ENCODE results near the gene SART3.

SART3 gene, protein sequence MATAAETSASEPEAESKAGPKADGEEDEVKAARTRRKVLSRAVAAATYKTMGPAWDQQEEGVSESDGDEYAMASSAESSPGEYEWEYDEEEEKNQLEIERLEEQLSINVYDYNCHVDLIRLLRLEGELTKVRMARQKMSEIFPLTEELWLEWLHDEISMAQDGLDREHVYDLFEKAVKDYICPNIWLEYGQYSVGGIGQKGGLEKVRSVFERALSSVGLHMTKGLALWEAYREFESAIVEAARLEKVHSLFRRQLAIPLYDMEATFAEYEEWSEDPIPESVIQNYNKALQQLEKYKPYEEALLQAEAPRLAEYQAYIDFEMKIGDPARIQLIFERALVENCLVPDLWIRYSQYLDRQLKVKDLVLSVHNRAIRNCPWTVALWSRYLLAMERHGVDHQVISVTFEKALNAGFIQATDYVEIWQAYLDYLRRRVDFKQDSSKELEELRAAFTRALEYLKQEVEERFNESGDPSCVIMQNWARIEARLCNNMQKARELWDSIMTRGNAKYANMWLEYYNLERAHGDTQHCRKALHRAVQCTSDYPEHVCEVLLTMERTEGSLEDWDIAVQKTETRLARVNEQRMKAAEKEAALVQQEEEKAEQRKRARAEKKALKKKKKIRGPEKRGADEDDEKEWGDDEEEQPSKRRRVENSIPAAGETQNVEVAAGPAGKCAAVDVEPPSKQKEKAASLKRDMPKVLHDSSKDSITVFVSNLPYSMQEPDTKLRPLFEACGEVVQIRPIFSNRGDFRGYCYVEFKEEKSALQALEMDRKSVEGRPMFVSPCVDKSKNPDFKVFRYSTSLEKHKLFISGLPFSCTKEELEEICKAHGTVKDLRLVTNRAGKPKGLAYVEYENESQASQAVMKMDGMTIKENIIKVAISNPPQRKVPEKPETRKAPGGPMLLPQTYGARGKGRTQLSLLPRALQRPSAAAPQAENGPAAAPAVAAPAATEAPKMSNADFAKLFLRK

DNA sequence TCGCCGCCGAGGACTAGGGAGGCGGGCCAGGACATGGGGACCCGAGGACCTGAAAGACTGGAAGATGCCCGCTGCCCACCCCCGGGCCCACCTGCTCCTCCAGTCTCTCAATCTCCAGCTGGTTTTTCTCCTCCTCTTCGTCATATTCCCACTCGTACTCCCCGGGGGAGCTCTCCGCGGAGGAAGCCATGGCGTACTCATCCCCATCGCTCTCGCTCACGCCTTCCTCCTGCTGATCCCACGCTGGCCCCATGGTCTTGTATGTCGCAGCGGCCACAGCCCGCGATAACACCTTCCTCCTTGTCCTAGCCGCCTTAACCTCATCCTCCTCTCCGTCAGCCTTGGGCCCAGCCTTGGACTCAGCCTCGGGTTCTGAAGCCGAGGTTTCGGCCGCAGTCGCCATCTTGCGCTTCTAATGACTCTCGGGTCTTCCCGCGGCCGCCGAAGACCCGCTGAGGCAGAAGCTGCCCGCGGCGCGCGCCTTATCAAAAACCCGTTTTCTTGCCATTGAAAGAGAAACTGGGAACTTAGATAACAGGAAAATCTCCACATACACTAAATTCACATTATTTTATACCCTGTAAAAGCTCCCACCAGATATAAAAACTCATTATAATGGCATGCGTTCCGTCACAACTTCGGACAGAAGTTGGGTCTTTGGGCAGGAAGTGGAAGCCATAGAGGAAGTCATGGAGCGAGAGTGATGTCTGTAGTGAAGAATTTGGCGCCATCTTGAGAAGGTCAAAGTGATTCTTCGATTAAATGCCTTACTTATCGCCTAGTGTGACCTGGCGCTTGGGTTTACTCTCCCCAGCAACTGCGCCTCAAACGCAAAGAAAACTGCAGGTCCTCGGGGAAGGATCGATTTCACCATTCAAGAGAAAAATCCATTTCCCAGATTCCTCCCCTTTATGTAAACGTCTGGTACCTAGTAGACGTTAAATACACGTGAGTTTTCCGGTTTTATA lies at the start of gene SART3:
SART3 (minus strand) TSS at position 422 of the 968 bp plus-strand sequence; CDS start at position 403, 19 bp downstream.
- peak; percentile 72 for DNase-seq (ENCODE audit: low read depth)

DNA sequence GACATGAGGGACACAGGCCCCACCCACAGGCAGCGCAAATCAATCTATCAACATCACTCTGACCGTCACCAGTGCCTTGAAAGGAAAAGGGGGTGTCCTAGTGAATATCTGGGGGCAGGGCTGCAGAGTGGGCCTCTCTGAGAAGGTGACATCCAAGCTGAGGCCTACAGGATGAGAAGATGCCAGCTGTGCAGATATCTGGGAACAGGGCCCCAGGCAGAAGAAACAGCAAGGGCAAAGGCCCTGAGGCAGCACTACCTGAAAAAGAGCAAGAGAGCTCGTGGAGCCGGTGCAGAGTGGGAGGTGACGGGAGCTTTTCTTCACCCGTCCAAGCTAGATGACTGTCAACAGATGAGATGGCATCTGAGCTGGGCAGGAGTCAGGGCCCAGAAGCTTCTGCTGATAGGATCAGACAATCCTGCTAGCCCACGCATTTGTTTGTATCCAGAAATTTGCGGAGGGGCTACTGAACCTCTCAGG lies 49.4 kb upstream of the SART3 start:
- DNase-seq (ENCODE audit: low read depth): no peak

DNA sequence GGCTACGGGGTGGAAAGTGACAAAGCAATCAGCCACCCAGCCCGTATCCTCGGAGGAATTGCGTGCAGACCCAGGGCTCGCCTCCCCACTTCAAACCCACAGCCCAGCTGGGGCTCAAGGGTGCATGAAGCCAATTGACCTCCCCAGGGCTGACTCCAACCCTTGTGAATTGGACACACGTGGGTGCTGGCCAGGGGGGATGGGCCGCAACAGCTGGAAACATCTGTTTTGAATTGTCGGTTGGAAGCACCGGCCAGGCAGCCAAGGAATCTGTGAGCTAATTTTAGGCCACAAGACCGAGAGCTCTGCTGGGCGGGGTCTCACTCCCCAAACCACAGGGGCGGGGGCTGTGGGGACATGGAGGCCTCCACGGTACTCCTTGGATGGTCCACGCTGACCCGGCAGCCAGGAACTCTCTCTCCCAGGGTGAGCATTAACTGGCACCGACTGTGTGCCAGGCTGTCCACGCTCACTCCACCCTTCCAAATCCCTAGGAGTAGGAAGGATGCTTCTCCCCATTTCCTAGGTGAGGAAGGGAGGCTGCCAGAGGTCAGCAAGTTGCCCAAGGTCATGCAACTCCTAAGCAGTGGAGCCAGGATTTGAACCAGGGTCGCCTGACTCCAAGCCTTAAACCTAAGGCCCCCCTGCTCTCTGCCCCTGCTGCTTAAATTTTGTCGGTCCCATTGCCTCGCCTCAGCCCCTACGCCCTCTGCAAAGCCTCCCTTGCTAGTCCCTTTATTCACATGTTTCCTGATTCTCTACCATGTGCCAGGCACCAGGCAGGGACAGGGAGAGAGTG lies 48.8 kb upstream of the SART3 start:
- no peak for DNase-seq (ENCODE audit: low read depth)

DNA sequence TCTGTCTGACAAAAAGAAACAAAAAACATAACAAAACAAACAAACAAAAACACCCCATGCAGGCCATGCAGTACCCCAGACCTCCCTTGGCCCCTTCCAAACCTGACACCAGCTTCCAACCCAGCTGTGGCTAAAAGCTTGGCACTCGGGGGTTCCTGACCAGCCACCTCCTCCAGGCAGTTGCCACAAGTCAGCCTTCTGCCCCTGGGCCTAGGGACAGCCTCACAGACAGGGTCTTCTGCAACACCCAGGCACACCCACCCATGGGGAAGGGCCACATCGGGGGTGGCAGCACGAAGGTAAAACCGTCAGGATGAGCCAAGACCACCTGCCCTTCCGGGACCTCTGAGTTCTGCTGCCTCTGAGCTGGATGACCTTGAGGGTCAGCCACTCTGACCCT lies 47.6 kb upstream of the SART3 start:
- no peak for DNase-seq (ENCODE audit: low read depth)

- no peak for DNase-seq (ENCODE audit: low read depth)
Observed at GRCh38 chr12:108607981-108608600, 47.1 kb upstream of the SART3 start.

DNA sequence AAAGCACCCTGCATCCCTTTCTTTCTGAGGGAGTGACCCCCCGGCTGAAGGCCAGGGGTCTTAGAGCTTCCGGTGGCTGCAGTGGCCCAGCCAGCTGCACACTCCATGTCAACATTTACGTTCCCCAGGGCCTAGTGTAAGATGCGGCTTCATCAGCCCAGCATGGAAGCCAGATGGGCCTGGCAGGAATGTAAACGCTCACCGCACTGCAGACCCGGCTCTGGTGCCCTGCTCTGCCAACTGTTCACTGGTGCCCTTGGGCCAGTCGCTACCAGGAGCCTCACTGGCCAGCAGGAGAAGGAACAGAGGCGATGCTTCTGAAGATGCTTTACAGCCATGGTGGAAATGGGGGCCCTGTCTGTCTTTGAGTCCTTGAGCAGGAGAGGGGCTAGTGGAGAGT lies 45.5 kb upstream of the SART3 start:
- no peak for DNase-seq (ENCODE audit: low read depth)

DNA sequence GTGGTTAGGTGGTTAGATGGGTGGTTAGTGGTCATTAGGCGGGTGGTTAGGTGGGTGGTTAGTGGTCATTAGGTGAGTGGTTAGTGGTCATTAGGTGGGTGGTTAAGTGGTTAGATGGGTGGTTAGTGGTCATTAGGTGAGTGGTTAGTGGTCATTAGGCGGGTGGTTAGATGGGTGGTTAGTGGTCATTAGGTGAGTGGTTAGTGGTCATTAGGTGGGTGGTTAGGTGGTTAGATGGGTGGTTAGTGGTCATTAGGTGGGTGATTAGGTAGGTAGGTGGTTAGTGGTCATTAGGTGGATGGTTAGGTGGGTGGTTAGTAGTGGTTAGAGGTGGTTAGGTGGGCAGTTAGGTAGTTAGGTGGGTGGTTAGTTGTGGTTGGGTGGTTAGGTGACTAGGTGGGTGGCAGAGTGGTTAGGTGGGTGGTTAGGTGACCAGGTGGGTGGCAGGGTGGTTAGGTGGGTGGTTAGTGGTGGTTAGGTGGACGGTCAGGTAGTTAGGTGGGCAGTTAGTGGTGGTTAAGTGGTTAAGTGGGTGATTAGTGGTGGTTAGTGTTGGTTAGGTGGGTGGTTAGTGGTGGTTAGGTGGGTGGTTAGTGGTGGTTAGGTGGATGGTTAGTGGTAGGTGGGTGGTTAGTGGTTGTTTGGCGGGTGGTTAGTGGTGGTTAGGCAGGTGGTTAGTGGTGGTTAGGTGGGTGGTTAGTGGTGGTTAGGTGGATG lies 44.9 kb upstream of the SART3 start:
- DNase-seq (ENCODE audit: low read depth): no peak

- DNase-seq (ENCODE audit: low read depth): no peak
Observed at GRCh38 chr12:108605000-108605689, 44.2 kb upstream of the SART3 start.

- no peak for DNase-seq (ENCODE audit: low read depth)
Observed at GRCh38 chr12:108604208-108604941, 43.4 kb upstream of the SART3 start.

DNA sequence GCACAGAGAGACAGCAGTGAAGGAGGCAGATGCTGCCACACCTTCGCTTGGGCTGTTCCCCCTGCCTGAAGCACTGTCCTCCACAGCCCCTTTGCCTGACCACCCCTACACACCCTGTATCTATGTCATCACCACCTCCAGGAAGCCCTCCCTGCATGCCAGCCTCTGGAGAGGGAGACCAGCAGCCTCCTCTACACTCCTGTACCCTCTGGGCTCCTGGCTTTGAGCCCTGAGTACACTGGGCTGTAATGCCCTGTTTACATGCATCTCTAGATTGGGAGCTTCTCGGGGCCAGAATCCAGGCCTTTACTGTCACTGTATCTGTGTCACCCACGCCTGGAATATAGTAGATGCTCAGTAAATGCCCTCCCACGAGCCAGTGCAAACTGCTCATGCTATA lies 42.8 kb upstream of the SART3 start:
- DNase-seq (ENCODE audit: low read depth): no peak

DNA sequence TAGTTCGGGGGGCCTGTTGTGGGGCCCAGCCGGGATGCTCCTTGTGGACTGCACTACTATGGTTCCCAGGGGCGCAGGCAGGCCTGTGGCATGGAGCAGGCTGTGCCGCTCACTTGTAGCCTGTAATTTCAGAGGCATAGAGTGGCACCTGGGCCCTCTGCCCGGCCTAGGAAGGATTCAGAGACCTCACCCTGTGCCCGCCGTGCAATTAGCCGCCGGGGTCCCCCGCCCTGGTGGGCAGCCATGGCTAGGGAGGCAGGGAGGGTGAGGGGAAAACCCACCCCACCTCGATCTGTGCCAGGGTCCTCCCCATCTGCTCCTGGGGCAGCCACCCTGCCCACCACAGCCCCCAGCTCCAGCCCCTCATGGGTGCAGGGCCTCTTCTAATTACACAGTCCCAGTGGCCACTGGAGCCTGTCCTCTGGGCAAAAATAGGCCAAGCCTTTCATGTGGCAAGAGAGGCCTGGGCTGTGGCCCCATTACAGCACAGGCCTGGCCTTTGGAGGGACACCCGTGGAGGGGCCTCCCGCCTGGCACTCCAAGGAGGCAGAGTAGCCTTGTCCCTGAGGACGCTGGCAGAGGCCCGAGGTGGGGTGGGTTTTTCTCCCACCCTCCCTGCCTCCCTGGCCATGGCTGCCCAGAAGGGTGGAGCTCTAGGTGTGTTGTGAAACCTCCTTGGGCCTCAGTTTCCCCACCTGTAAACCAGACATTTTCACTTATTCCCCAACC lies 42.2 kb upstream of the SART3 start:
- DNase-seq (ENCODE audit: low read depth): no peak

GRCh38 chr12:108602209-108602705 lies 41.3 kb upstream of the SART3 start:
- no peak for DNase-seq (ENCODE audit: low read depth)

DNA sequence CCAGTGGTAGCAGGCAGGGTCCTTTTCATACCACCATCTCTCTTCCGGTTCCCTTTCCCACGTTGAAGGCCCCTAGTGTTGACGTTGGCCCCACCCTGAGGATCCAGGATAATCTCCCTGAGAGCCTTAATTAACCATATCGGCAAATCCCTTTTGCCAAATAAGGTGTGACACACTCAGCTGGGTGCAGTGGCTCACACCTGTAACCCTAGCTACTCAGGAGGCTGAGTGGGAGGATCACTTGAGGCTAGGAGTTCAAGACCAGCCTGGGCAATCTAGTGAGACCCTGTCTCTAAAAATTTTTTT lies 39.7 kb upstream of the SART3 start:
- DNase-seq (ENCODE audit: low read depth): no peak

DNA sequence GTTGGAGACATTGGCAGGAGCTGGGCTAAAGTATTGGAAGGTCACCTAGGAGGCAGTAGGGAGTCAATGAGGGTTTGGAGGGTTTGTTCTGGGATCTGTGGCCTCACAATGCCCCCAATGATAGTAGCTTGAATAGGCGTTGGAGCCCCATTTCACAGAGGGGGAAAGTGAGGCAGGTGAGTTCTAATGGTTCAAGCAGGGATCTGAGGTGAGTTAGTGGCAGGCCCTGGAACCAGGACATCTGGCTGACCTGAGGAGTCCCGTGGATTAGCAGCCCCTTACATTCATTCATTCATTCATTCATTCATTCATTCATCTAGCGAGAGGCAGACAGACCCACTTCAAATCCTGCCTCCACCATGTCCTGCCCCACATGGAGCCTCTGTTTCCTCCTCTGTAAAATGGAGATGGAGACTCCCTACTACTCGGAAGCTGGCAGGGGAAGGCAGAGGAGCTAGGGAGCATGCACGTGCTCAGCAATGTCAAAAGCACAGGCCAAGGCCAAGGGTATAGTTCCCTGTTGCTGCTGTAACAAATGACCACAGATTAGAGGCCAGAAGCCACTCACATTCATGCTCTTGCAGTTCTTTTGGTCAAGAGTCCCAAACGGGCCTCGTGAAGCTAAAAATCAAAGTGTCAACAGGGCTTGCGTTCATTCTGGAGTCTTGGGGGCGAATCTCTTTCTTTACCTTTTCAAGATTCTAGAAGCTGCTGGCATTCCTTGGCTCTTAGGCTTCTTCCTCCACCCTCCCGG lies 39.2 kb upstream of the SART3 start:
- DNase-seq (ENCODE audit: low read depth): no peak

- DNase-seq (ENCODE audit: low read depth): no peak
Observed at GRCh38 chr12:108599541-108599940, 38.6 kb upstream of the SART3 start.

DNA sequence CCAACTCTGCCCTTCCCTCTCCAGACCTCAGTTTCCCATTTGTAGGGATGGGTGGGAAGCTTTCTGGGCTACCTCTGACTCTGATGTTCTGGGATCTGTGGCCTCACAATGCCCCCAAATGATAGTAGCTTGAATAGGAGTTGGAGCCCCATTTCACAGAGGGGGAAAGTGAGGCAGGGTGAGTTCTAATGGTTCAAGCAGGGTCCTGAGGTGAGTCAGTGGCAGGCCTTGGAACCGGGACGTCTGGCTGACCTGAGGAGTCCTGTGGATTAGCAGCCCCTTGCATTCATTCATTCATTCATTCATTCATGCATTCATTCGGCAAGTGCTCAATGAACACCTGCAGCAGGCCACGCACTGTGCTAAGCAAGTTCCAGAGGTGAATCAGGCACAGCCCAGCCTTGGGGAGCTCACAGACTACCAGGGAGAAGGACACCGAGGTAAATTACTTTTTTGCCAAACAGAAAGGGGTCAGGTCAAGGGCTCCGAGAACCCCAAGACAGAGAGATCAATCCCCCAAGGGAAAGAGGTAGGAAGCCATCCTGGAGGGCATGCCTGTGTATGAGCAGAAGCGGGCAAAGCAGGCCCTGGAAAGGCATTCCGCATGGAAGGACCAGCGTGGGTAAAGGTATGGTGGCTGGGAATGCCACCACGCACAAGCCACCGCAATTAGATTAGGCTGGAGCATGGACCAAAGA lies 37.7 kb upstream of the SART3 start:
- DNase-seq (ENCODE audit: low read depth): no peak

Data from CMK (cell line).